ENCODE measurements around the gene DEXI. TPM values are rescaled to one million over a fixed set of nuclear protein-coding genes. Genes with fewer than 3 reads are reported as not detected.

DEXI gene
- total and polyA plus RNA-seq, 9 of the 15 experiments (the other 6 are each of a cell fraction or from before 2014, with no cell fraction given) = 2.9 to 40.1 (median 22.0) TPM

DNA sequence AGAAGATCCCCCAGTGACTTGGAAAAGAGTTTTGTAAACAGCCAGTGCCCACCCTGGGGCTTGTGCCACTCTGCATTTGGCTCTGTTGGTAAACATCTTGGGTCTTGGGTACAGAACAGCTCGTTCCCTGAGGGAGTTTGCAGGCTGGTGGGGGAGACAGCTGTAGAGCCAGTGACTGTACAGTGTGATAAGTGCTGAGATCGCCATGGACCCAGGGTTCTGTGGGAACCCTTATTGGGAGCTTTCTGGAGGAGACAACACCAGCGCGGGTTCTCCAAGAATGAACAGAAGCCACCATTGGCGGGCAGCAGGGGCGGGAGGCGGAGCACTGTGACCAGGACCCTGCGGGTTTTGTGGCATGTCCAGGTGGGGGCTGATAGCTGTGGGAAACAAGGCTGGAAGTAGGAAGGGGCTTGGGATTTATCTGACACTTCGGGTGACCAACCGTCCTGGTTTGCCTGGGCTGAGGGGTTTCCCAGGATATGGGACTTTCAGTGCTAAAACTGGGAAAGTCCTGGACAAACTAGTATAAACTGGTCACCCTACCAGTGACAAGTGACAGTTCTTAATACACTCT, 5.0 kb upstream of the DEXI start (continued):
- TF ChIP-seq, protein P1, sequence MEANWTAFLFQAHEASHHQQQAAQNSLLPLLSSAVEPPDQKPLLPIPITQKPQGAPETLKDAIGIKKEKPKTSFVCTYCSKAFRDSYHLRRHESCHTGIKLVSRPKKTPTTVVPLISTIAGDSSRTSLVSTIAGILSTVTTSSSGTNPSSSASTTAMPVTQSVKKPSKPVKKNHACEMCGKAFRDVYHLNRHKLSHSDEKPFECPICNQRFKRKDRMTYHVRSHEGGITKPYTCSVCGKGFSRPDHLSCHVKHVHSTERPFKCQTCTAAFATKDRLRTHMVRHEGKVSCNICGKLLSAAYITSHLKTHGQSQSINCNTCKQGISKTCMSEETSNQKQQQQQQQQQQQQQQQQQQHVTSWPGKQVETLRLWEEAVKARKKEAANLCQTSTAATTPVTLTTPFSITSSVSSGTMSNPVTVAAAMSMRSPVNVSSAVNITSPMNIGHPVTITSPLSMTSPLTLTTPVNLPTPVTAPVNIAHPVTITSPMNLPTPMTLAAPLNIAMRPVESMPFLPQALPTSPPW (CRISPR knock-in tag; IDR thresholded peaks at IDR 0.05) = 0 out of 2 replicates have a peak, but pooled peaks have one; percentile 16
- TF ChIP-seq POLR2AphosphoS2 (IDR thresholded peaks at IDR 0.05; ENCODE audit: low read length) (no peak), TCFL5 (CRISPR knock-in tag; conservative IDR thresholded peaks at IDR 0.05) (no peak), NCOA6 (IDR thresholded peaks at IDR 0.05) (no peak)

DNA sequence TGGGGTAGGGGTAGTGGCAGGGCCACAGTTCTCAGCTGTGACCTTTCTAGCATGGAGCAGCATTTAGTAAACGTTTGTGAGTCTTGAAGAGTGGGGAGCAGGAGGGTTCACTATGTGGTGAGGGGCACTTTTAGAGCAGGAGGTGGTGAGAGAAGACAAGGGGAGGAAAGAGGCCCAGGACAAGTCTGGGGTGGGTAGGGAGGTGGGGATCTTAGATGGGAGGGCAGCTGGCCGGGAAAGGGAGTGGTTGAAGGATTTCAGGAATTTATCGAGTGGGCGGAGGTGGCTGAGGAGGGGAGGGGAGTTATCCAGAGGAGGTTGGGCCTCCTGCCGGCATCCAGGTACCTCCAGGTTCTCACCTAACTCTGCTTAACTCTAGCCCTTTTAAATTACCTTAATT, 4.0 kb upstream of the DEXI start:
- intact Hi-C loops (cut with micrococcal nuclease) = no loop called here
- DNase-seq (ENCODE audit: extremely low read depth in 1 of 4, low spot score in 3 of 4) (no peak), FAIRE-seq (no peak), ATAC-seq (no peak)
- H3K9me3 ChIP-seq (replicated peaks; ENCODE audit: control insufficient read depth, insufficient read depth, low read depth, low read length) = no peaks in the 10 kb centered on the region
- H4K20me1 ChIP-seq (replicated peaks; ENCODE audit: control insufficient read depth, insufficient read depth, low read length) = peaks cover 24% of the 10 kb centered on the region
- no peak overlapping the region for H3K4me3 ChIP-seq
- H3K4me1 ChIP-seq (replicated peaks in 1 of 2; ENCODE audit: control insufficient read depth in 2 of 2, insufficient read depth in 2 of 2, low read length in 2 of 2) = peaks cover 31 to 35% of the 10 kb centered on the region in 2 experiments
- no peaks in the 10 kb centered on the region for H3K36me3 ChIP-seq (ENCODE audit: control insufficient read depth, insufficient read depth, low read length)
- H3K9ac ChIP-seq (ENCODE audit: insufficient read depth in 1 of 2, low read depth in 2 of 2, low read length in 2 of 2) = no peak overlapping the region; a peak in 1 of 4 replicates
- no TSS peak for BruUV-seq (replicated peaks)
- ChIA-PET CTCF (ENCODE audit: low intra/inter-chr PET ratio) (no interaction called here), POLR2A (interaction anchor here (0.9 kb wide), 1 partner anchor 18 kb away, joined by 4 read pairs; no protein-coding TSS in a partner anchor)
- H3K27ac ChIP-seq (ENCODE audit: extremely low read depth, low read depth, low read length) = no peak overlapping the region
- WGBS (ENCODE audit: insufficient coverage, low coverage, missing lambda C conversion rate) = 32% methylated on average over 5 of the region's 5 CpGs
- no peak for TF ChIP-seq DPF2 (IDR thresholded peaks at IDR 0.05)
- TF ChIP-seq EGR1 (conservative IDR thresholded peaks at IDR 0.05) = peak; percentile 59
- no peak for TF ChIP-seq SNIP1 (IDR thresholded peaks at IDR 0.05; ENCODE audit: low read depth)
- TF ChIP-seq, protein P2, sequence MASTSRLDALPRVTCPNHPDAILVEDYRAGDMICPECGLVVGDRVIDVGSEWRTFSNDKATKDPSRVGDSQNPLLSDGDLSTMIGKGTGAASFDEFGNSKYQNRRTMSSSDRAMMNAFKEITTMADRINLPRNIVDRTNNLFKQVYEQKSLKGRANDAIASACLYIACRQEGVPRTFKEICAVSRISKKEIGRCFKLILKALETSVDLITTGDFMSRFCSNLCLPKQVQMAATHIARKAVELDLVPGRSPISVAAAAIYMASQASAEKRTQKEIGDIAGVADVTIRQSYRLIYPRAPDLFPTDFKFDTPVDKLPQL (IDR thresholded peaks at IDR 0.05; ENCODE audit: extremely low read depth, insufficient read length) = no peak
- H3K27me3 ChIP-seq (ENCODE audit: control insufficient read depth in 2 of 2, insufficient read depth in 2 of 2, low read length in 2 of 2) = no peaks in the 10 kb centered on the region
- H3K4me2 ChIP-seq (ENCODE audit: insufficient read depth, low read length) = peak overlapping the region; percentile 81; the same call in 1 of the 2 replicates
- H3K9me1 ChIP-seq (ENCODE audit: control insufficient read depth, insufficient read depth, low read length) = no peaks in the 10 kb centered on the region
- peaks cover 60% of the 10 kb centered on the region for H3K79me2 ChIP-seq (ENCODE audit: control insufficient read depth, insufficient read depth, low read length)
- no peak overlapping the region for H2AFZ ChIP-seq (ENCODE audit: low read depth, low read length)
- in situ Hi-C loops (cut with MboI) = no loop called here

Measured in K562 (cell line).